ENCODE measurements around the gene CR1.
"Not testable (repeated sequence)": the region's sequence is repeated elsewhere in the genome, so short reads cannot be mapped to it uniquely, and the experiment has no call there.

The CR1 gene

DNA sequence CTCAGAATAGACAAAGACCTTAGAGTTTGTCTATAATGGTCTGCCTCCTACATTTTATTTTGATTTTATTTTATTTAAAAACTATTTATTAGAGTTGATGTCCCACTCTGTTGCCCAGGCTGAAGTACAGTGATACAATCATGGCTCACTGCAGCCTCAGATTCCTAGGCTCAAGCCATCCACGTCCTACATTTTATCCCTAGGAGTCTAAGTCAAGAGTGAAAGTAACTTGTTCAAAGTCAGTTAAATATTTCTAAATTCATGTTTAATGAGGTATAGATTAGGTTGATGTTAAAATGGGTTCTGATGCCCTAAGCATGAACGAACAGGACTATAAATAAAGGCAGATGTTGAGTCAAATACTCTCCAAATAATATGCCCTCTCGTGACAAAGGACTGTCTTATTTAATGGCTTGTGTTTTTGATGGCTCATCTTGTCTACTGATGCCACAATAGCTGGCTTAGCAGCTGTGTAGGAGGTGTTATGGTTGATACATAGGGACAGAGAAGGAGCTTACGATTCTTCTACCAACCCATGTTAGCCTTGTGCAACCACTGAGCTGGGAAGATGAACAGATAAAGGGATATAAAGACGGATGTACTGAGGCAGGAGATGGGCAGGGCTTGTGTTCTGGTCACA lies 83.0 kb downstream of the CR1 start:
- in situ Hi-C loops (cut with HindIII; ENCODE audit: low pct_unique_long_range_greater_than_20kb, low sequenced_read_pairs) = no loop called here
- no peak for DNase-seq (ENCODE audit: low read depth in 1 of 2, low spot score in 1 of 2)
- TF ChIP-seq JUND (IDR thresholded peaks at IDR 0.05; ENCODE audit: low read depth) = no peak

DNA sequence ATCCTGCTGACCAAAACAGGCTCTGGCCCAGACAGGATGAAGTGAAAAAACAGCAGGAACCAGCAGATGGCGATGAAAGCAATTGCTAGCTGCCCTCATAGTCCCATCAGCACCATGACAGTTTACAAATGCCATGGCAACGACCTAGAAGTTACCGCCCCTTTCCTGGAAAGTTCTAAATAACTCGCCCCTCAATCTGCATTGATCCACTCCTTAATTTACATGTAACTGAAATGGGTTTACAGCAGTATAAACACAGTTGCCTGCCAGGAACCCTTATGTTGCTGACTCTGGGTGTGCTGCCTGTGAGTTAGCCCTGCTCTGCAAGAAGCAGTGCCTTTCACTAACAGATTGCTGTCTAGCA lies 83.5 kb downstream of the CR1 start:
- peak; percentile 36 to 85 for DNase-seq (ENCODE audit: low read depth in 1 of 2, low spot score in 1 of 2)

GRCh38 chr1:207581496-207582153 lies 85.7 kb downstream of the CR1 start:
- TF ChIP-seq JUND (IDR thresholded peaks at IDR 0.05; ENCODE audit: low read depth) = no peak
- DNase-seq (ENCODE audit: low read depth in 1 of 2, low spot score in 1 of 2) = no peak
- in situ Hi-C loops (cut with HindIII; ENCODE audit: low pct_unique_long_range_greater_than_20kb, low sequenced_read_pairs) = no loop called here

More for the DNA sequence above, 83.5 kb downstream of the CR1 start:
- TF ChIP-seq JUND (IDR thresholded peaks at IDR 0.05; ENCODE audit: low read depth) = no peak
- in situ Hi-C loops (cut with HindIII; ENCODE audit: low pct_unique_long_range_greater_than_20kb, low sequenced_read_pairs) = no loop called here

- DNase-seq (ENCODE audit: low read depth in 1 of 2, low spot score in 1 of 2) = peak in 1 of 2 experiments; percentile 61
- in situ Hi-C loops (cut with HindIII; ENCODE audit: low pct_unique_long_range_greater_than_20kb, low sequenced_read_pairs) = not testable (repeated sequence)
These were observed 93.5 kb downstream of the CR1 start for GRCh38 chr1:207589506-207589905.

DNA sequence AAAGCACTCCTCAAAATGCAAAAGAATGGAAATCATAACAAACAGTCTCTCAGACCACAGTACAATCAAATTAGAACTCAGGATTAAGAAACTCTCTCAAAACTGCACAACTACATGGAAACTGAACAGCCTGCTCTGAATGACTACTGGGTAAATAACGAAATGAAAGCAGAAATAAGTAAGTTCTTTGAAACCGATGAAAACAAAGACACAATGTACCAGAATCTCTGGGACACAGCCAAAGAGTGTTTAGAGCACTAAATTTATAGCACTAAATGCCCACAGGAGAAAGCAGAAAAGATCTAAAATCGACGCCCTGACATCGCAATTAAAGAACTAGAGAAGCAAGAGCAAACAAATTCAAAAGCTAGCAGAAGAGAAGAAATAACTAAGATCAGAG lies 95.2 kb downstream of the CR1 start:
- DNase-seq (ENCODE audit: low read depth in 1 of 2, low spot score in 1 of 2); in situ Hi-C loops (cut with HindIII; ENCODE audit: low pct_unique_long_range_greater_than_20kb, low sequenced_read_pairs): not testable (repeated sequence)

DNA sequence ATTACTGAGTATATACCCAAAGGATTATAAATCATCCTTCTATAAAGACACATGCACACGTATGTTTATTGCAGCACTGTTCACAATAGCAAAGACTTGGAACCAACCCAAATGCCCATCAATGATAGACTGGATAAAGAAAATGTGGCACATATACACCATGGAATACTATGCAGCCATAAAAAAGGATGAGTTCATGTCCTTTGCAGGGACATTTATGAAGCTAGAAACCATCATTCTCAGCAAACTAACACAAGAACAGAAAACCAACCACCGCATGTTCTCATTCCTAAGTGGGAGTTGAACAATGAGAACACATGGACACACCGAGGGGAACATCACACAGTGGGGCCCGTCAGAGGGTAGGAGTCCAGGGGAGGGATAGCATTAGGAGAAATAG lies 98.1 kb downstream of the CR1 start:
- in situ Hi-C loops (cut with HindIII; ENCODE audit: low pct_unique_long_range_greater_than_20kb, low sequenced_read_pairs) = not testable (repeated sequence)

GRCh38 chr1:207603777-207604176 lies 107.8 kb downstream of the CR1 start:
- in situ Hi-C loops (cut with HindIII; ENCODE audit: low pct_unique_long_range_greater_than_20kb, low sequenced_read_pairs) = no loop called here
- no peak for TF ChIP-seq JUND (IDR thresholded peaks at IDR 0.05; ENCODE audit: low read depth)
- no peak for DNase-seq (ENCODE audit: low read depth in 1 of 2, low spot score in 1 of 2)

More for the DNA sequence above, 98.1 kb downstream of the CR1 start:
- not testable (repeated sequence) for DNase-seq (ENCODE audit: low read depth in 1 of 2, low spot score in 1 of 2)

DNA sequence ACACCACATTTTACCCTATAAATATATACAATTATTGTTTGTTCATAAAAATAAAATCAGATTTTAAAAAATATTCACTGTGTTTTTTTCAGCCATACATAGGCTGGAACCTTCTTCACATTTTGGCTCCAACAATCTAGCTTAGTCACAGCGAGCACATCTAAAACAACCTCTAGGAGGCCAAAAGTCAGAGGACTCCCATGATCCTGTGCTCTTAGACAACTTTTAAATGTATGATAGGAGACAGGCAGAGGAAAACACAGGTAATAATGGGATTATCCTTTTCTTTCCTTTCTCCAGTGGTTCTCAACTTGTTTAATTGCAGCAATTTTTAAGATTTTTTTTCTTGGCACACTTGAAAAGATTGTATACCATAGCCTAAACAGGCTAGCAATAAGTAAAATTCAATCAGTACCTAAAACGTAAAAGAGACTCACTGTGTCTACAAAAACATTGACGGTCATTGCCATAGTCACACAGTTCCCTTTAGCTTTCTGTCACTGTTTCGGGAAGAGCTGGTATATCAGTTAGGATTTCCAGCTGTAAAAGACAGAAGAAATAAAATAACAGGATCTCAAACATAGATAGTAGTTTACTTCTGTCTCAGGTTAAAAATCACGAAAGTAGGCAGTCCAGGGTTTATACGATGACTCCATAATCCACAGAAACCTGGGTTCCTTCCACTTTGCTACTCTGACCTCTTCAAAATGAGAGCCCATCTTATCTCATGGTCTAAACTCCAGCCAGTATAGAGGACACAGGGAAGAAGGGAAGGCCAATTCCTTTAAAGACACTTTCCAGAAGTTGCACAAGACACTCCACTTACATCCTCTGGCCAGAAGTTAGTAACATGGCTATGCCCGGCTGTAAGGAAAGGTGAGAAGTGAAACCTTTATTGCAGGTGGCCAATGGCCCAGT lies 109.7 kb downstream of the CR1 start:
- TF ChIP-seq JUND (IDR thresholded peaks at IDR 0.05; ENCODE audit: low read depth) = no peak

GRCh38 chr1:207606362-207606755 lies 110.4 kb downstream of the CR1 start:
- DNase-seq (ENCODE audit: low read depth in 1 of 2, low spot score in 1 of 2) = no peak
- in situ Hi-C loops (cut with HindIII; ENCODE audit: low pct_unique_long_range_greater_than_20kb, low sequenced_read_pairs) = no loop called here
- no peak for TF ChIP-seq JUND (IDR thresholded peaks at IDR 0.05; ENCODE audit: low read depth)

More for the DNA sequence above, 109.7 kb downstream of the CR1 start:
- in situ Hi-C loops (cut with HindIII; ENCODE audit: low pct_unique_long_range_greater_than_20kb, low sequenced_read_pairs) = no loop called here
- no peak for DNase-seq (ENCODE audit: low read depth in 1 of 2, low spot score in 1 of 2)

DNA sequence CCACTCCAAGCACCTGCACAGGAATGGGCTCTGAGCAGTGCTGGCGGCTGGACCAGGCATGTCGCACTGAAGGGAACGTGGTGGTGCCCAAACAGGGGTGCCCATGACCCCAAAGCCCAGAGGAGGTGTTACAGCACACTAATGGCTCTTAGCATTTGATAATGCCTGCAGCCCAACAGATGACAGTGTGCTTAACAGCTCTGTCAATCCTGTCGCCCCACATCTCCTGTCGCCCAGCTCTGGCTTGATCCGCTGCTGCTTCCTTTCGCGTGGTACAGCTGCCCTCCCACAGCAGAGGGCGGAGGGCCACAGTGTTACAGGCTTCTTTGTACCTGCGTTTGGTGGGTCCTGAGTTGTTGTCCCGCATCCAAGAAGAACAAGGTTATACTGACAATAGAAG lies 116.8 kb downstream of the CR1 start:
- no peak for TF ChIP-seq JUND (IDR thresholded peaks at IDR 0.05; ENCODE audit: low read depth)
- no peak for DNase-seq (ENCODE audit: low read depth in 1 of 2, low spot score in 1 of 2)
- in situ Hi-C loops (cut with HindIII; ENCODE audit: low pct_unique_long_range_greater_than_20kb, low sequenced_read_pairs) = no loop called here

DNA sequence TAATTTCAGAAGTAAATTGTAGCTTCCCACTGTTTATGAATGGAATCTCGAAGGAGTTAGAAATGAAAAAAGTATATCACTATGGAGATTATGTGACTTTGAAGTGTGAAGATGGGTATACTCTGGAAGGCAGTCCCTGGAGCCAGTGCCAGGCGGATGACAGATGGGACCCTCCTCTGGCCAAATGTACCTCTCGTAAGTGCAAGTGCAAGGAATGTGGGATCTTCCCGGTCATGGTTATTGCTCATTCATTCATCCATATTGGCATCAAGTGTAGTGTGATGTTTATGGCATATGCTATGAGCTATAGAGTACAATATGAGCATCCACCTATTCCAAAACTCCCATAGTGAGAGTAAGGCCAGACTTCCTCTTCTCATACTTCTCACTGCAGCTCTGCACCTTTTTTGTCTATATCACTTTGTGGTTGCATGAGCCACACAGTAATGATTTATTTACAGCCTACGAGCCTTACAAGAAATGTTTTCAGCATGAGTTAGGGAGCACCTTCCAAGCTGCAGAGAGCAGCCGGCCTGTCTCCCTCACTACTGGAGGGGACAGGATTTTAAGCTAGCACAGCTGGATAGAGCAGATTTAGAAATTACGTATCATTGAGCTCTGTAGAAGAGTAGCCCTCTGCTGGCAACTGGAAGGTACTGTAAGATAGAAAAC lies 124.0 kb downstream of the CR1 start:
- in situ Hi-C loops (cut with HindIII; ENCODE audit: low pct_unique_long_range_greater_than_20kb, low sequenced_read_pairs) = no loop called here
- DNase-seq (ENCODE audit: low read depth in 1 of 2, low spot score in 1 of 2) = peak; percentile 19 to 68
- TF ChIP-seq JUND (IDR thresholded peaks at IDR 0.05; ENCODE audit: low read depth) = no peak

DNA sequence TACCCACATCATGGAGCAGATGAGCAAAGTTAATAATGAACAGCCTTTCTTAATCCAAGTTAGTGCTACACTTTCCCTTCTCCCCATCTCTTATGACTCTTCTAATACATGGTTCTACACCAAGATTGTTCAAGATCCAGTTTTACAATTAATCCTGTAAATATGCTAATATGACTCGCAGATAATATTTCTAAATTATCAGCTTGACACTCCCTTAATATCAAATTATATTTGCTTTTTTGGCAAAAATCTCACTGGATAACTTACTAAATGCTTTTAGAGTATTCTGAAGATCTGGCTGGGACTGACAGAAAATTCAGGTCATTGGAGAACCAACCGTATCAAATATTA lies 124.6 kb downstream of the CR1 start:
- in situ Hi-C loops (cut with HindIII; ENCODE audit: low pct_unique_long_range_greater_than_20kb, low sequenced_read_pairs) = no loop called here
- TF ChIP-seq JUND (IDR thresholded peaks at IDR 0.05; ENCODE audit: low read depth) = no peak
- DNase-seq (ENCODE audit: low read depth in 1 of 2, low spot score in 1 of 2) = no peak

GRCh38 chr1:207625504-207626071 lies 129.6 kb downstream of the CR1 start:
- in situ Hi-C loops (cut with HindIII; ENCODE audit: low pct_unique_long_range_greater_than_20kb, low sequenced_read_pairs); DNase-seq (ENCODE audit: low read depth in 1 of 2, low spot score in 1 of 2): not testable (repeated sequence)

All from T47D (cell line).